HepG2 (cell line): ENCODE measurements around the gene ABCB10.

Experiments
- CTCF ChIP-seq: sonication (generic); formaldehyde crosslinking; IDR thresholded peaks from 2 replicates; pipeline ENCODE4 v1.5.0; 2020; ENCODE audit warnings: mild to moderate bottlenecking, missing genetic modification reagents, moderate library complexity
- REST ChIP-seq, 2 experiments: IDR thresholded peaks; 2 replicates each; pipeline ENCODE4 v1.6.1; 2011 to 2012; ENCODE audit warnings: low read length in 2 of 2, borderline replicate concordance in 1 of 2, low read depth in 1 of 2, mild to moderate bottlenecking in 1 of 2, moderate library complexity in 1 of 2
- TBL1XR1 ChIP-seq: fragments of 150-350 bp; IDR thresholded peaks from 2 replicates; pipeline ENCODE4 v1.6.1; 2014; ENCODE audit warnings: borderline replicate concordance, low read length; ENCODE audit not compliant: partially characterized antibody
- THAP11 ChIP-seq: IDR thresholded peaks from 2 replicates; pipeline ENCODE4 v1.6.1; 2016; ENCODE audit warnings: missing biosample characterization, missing genetic modification reagents
- ZNF850 ChIP-seq: sonication (generic); formaldehyde crosslinking; conservative IDR thresholded peaks from 2 replicates; pipeline ENCODE4 v1.9.0; 2021; ENCODE audit warnings: mild to moderate bottlenecking, missing genetic modification reagents

GRCh38 chr1:229570305-229570704 is 11.8 kb upstream of the ABCB10 start:
- TF ChIP-seq REST (IDR thresholded peaks at IDR 0.05; ENCODE audit: borderline replicate concordance in 1 of 2, low read depth in 1 of 2, low read length in 2 of 2) (no peak), THAP11 (no peak), CTCF (no peak), TBL1XR1 (no peak), ZNF850 (CRISPR knock-in tag) (no peak)
